Subcutaneous abdominal adipose tissue (tissue), 5 donors: ENCODE measurements around the gene PDZD7.

Experiments
- H3K27ac ChIP-seq: one replicate; pipeline ENCODE4 v1.7.0; 2013; ENCODE audit warnings: low read depth, mild to moderate bottlenecking, inconsistent platforms, low read length, moderate library complexity
- H3K27me3 ChIP-seq, 5 donors: one replicate each; pipeline ENCODE4 v1.7.0; 2013; ENCODE audit warnings: low read length in 5 of 5, inconsistent platforms in 1 of 5; ENCODE audit not compliant: control insufficient read depth in 5 of 5, insufficient read depth in 4 of 5
- H3K36me3 ChIP-seq, 5 donors: one replicate each; pipeline ENCODE4 v1.7.0; 2013; ENCODE audit warnings: low read length in 5 of 5; ENCODE audit not compliant: control insufficient read depth in 5 of 5, insufficient read depth in 5 of 5
- H3K4me1 ChIP-seq, 5 donors: one replicate each; pipeline ENCODE4 v1.7.0; 2013; ENCODE audit warnings: low read length in 5 of 5, mild to moderate bottlenecking in 3 of 5, moderate library complexity in 1 of 5; ENCODE audit not compliant: control insufficient read depth in 5 of 5, insufficient read depth in 5 of 5
- H3K4me3 ChIP-seq, 5 donors: one replicate each; pipeline ENCODE4 v1.7.0; 2013; ENCODE audit warnings: low read length in 5 of 5, low read depth in 1 of 5
- H3K9ac ChIP-seq, 5 donors: one replicate each; pipeline ENCODE4 v1.7.0; 2013; ENCODE audit warnings: low read length in 5 of 5, mild to moderate bottlenecking in 4 of 5, moderate library complexity in 3 of 5
- H3K9me3 ChIP-seq, 5 donors: one replicate each; pipeline ENCODE4 v1.7.0; 2013; ENCODE audit warnings: low read length in 5 of 5; ENCODE audit not compliant: control insufficient read depth in 5 of 5
- donor health status: healthy.
- donor health status: healthy.
- donor health status: healthy.
- donor health status: healthy.
- donor health status: healthy.

The PDZD7 gene

GRCh38 chr10:101061624-101062231 lies 30.8 kb upstream of the PDZD7 start, which contains the start of gene KAZALD1:
KAZALD1 (plus strand) TSS chr10:101061989; CDS start chr10:101062593, 604 bp downstream.
- Histone ChIP-seq H3K27me3 (peaks cover 3 to 19% (median 15%) of the 10 kb centered on the region in 5 donors), H3K27ac (peak within 1 kb of the TSS; percentile 88), H3K9ac (peak within 1 kb of the TSS; percentile 30 to 99 (median 97)), H3K36me3 (no peaks in the 10 kb centered on the region), H3K9me3 (no peaks in the 10 kb centered on the region), H3K4me3 (peak within 1 kb of the TSS; percentile 79 to 94 (median 92)), H3K4me1 (peaks cover 9 to 64% (median 60%) of the 10 kb centered on the region in 5 donors)

- peak overlapping the region; percentile 30 to 99 (median 97) for H3K9ac ChIP-seq
- H3K36me3 ChIP-seq = no peaks in the 10 kb centered on the region
- peaks cover 9 to 58% (median 54%) of the 10 kb centered on the region in 5 donors for H3K4me1 ChIP-seq
- H3K27me3 ChIP-seq = peaks cover 3 to 13% (median 12%) of the 10 kb centered on the region in 5 donors
- H3K4me3 ChIP-seq = peak overlapping the region; percentile 79 to 94 (median 92)
- H3K9me3 ChIP-seq = no peaks in the 10 kb centered on the region
- peak overlapping the region; percentile 88 for H3K27ac ChIP-seq
Observed at GRCh38 chr10:101060951-101061623, 30.2 kb upstream of the PDZD7 start.

- Histone ChIP-seq H3K36me3 (no peaks in the 10 kb centered on the region), H3K4me1 (peaks cover 7 to 50% (median 47%) of the 10 kb centered on the region in 5 donors), H3K9me3 (no peaks in the 10 kb centered on the region), H3K4me3 (peak overlapping the region; percentile 79 to 94 (median 92)), H3K27me3 (peaks cover 3 to 12% (median 8%) of the 10 kb centered on the region in 5 donors), H3K9ac (peak overlapping the region; percentile 30 to 99 (median 97)), H3K27ac (peak overlapping the region; percentile 88)
Observed at GRCh38 chr10:101060036-101060950, 29.4 kb upstream of the PDZD7 start.

GRCh38 chr10:101056365-101057151 lies 25.6 kb upstream of the PDZD7 start:
- no peaks in the 10 kb centered on the region for H3K36me3 ChIP-seq
- H3K9me3 ChIP-seq = no peaks in the 10 kb centered on the region
- H3K9ac ChIP-seq = no peak overlapping the region
- no peak overlapping the region for H3K4me3 ChIP-seq
- H3K27me3 ChIP-seq = peaks cover 0 to 3% (median 0%) of the 10 kb centered on the region in 5 donors
- no peak overlapping the region for H3K27ac ChIP-seq
- peaks cover 0 to 17% (median 12%) of the 10 kb centered on the region in 5 donors for H3K4me1 ChIP-seq

GRCh38 chr10:101055411-101055810 lies 24.5 kb upstream of the PDZD7 start:
- Histone ChIP-seq H3K27ac (no peak overlapping the region), H3K27me3 (peaks cover 0 to 10% (median 6%) of the 10 kb centered on the region in 5 donors), H3K36me3 (no peaks in the 10 kb centered on the region), H3K4me1 (peaks cover 0 to 8% (median 8%) of the 10 kb centered on the region in 5 donors), H3K9ac (no peak overlapping the region), H3K9me3 (no peaks in the 10 kb centered on the region), H3K4me3 (no peak overlapping the region)

GRCh38 chr10:101054876-101055275 lies 23.9 kb upstream of the PDZD7 start:
- no peak overlapping the region for H3K9ac ChIP-seq
- H3K36me3 ChIP-seq = no peaks in the 10 kb centered on the region
- H3K27me3 ChIP-seq = peaks cover 0 to 15% (median 9%) of the 10 kb centered on the region in 5 donors
- H3K27ac ChIP-seq = no peak overlapping the region
- H3K9me3 ChIP-seq = no peaks in the 10 kb centered on the region
- H3K4me1 ChIP-seq = peaks cover 0 to 9% (median 7%) of the 10 kb centered on the region in 5 donors
- H3K4me3 ChIP-seq = no peak overlapping the region

GRCh38 chr10:101054351-101054750 lies 23.4 kb upstream of the PDZD7 start:
- Histone ChIP-seq H3K4me1 (peaks cover 0 to 9% (median 7%) of the 10 kb centered on the region in 5 donors), H3K27ac (no peak overlapping the region), H3K36me3 (no peaks in the 10 kb centered on the region), H3K27me3 (peaks cover 5 to 17% (median 14%) of the 10 kb centered on the region in 5 donors), H3K4me3 (no peak overlapping the region), H3K9me3 (no peaks in the 10 kb centered on the region), H3K9ac (no peak overlapping the region)

- Histone ChIP-seq H3K4me1 (peaks cover 0 to 9% (median 7%) of the 10 kb centered on the region in 5 donors), H3K9me3 (no peaks in the 10 kb centered on the region), H3K9ac (no peak overlapping the region), H3K4me3 (no peak overlapping the region), H3K27me3 (peaks cover 13 to 25% (median 23%) of the 10 kb centered on the region in 5 donors), H3K27ac (no peak overlapping the region), H3K36me3 (no peaks in the 10 kb centered on the region)
Observed at GRCh38 chr10:101053516-101053915, 22.6 kb upstream of the PDZD7 start.

GRCh38 chr10:101052285-101052684 lies 21.4 kb upstream of the PDZD7 start:
- peaks cover 26 to 37% (median 35%) of the 10 kb centered on the region in 5 donors for H3K27me3 ChIP-seq
- no peaks in the 10 kb centered on the region for H3K9me3 ChIP-seq
- H3K27ac ChIP-seq = no peak overlapping the region
- no peak overlapping the region for H3K4me3 ChIP-seq
- H3K4me1 ChIP-seq = peaks cover 0 to 9% (median 7%) of the 10 kb centered on the region in 5 donors
- no peak overlapping the region for H3K9ac ChIP-seq
- H3K36me3 ChIP-seq = no peaks in the 10 kb centered on the region
